ENCODE measurements around the gene IRF8.

DNA sequence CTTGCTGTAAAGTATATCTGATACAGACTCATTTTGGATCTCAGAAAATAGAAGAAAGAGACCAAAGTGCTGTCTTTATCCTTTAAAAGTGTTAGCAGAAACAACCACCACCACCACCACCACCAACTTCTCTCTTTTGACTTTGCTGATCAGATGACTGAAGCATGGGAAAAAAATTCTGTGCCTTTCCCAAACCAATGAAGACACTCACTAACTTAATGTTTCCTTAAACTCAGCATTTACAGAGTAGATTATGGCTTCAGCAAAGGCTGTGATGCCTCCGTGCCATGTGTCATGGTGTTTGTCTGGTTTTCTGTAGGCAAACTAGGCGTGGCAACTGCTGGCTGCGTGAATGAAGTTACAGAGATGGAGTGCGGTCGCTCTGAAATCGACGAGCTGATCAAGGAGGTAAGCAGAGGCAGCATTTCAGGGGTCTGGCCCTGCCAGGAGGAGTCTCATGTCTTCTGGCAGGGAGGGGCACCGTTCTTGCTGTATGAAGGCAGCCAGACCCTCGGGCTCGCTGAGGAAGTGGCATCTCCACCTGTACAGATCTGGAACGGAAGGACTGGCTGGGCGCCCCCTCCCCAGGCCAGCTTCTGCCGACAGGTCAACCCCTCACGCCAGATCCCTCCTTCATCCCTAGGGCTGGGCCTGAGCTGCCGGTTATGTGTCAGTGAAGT, 12.4 kb downstream of the IRF8 start:
- TF ChIP-seq, protein P1, sequence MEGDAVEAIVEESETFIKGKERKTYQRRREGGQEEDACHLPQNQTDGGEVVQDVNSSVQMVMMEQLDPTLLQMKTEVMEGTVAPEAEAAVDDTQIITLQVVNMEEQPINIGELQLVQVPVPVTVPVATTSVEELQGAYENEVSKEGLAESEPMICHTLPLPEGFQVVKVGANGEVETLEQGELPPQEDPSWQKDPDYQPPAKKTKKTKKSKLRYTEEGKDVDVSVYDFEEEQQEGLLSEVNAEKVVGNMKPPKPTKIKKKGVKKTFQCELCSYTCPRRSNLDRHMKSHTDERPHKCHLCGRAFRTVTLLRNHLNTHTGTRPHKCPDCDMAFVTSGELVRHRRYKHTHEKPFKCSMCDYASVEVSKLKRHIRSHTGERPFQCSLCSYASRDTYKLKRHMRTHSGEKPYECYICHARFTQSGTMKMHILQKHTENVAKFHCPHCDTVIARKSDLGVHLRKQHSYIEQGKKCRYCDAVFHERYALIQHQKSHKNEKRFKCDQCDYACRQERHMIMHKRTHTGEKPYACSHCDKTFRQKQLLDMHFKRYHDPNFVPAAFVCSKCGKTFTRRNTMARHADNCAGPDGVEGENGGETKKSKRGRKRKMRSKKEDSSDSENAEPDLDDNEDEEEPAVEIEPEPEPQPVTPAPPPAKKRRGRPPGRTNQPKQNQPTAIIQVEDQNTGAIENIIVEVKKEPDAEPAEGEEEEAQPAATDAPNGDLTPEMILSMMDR (conservative IDR thresholded peaks at IDR 0.05; ENCODE audit: low read depth, low read length), result no peak
- TF ChIP-seq MAFK (IDR thresholded peaks at IDR 0.05; ENCODE audit: low read depth, low read length), result no peak
